Loucy (cell line): ENCODE measurements around the gene ERCC6L.

Source experiments
- CTCF ChIP-seq: fragments of 200-600 bp; sonication (generic); conservative IDR thresholded peaks from 2 replicates; pipeline ENCODE4 v1.5.1; 2014; ENCODE audit warnings: mild to moderate bottlenecking, antibody characterized with exemption, low read length
- EZH2phosphoT487 ChIP-seq: fragments of 200-600 bp; IDR thresholded peaks from 2 replicates; pipeline ENCODE4 v1.6.1; 2018; ENCODE audit warnings: antibody characterized with exemption, mild to moderate bottlenecking, moderate library complexity, borderline replicate concordance

- TF ChIP-seq CTCF, result no peak
- TF ChIP-seq EZH2phosphoT487, result no peak
These were observed 8.5 kb downstream of the ERCC6L start for GRCh38 chrX:72230290-72230689.
